ENCODE data around the gene TMX4. TPM values are rescaled to one million over a fixed set of nuclear protein-coding genes. Genes with fewer than 3 reads are reported as not detected.

TMX4 gene
- total and polyA plus RNA-seq, 7 donors = 3.0 to 93.8 (median 63.4) TPM

- Histone ChIP-seq H3K4me1 (peaks cover 0 to 32% (median 28%) of the 10 kb centered on the region in 4 donors), H3K36me3 (no peaks in the 10 kb centered on the region), H3K27me3 (no peaks in the 10 kb centered on the region), H3K4me3 (no peak overlapping the region), H3K9me3 (no peaks in the 10 kb centered on the region), H3K27ac (peak overlapping the region in 1 of 4 donors; percentile 99)
- intact Hi-C loops (cut with DNase I) = no loop called here
- no peak for DNase-seq
- 91 to 92% methylated on average over 10 of the region's 10 CpGs for WGBS, 2 donors
- TF ChIP-seq EP300 (IDR thresholded peaks at IDR 0.05) (peak in 1 of 4 donors; percentile 22), CTCF (IDR thresholded peaks at IDR 0.05) (no peak)
Observed at GRCh38 chr20:8021541-8022269, 2.1 kb upstream of the TMX4 start.

DNA sequence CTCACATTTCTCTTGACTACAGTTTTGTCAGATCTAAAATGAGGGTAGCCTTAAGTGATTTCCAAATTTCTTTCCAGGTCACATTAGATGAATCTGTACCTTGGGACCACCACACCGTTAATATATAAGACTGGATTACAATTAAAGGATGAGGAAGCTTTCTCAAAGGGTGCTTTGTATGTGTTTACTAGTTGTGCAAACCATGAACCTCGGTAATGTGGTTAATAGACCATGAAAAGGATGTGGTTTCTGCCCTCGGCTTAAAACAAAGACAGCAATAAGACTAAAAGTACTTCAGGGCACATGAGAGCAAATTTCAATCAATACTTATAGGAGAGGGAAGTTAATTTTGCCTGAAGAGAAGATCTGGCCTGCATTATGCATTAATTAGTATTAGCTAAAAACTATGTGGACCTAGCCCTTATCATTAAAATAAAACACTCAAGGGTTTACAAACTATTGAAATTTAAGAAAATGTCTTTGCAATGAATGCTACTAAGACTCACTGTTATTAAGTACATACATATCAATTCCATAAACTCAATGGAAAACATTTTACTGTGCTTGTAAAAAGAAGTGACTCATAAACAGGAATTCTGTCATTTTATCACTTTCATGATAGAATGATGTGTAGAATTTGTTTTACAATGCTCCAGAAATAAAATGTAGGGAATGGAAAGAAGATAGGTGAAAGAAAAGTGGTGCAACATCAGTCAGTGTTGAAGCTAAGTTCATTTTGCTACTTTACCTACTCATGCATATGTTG is 936 bp upstream of the TMX4 start:
- Histone ChIP-seq H3K36me3 (no peaks in the 10 kb centered on the region), H3K27me3 (no peaks in the 10 kb centered on the region), H3K4me3 (no peak overlapping the region), H3K9me3 (no peaks in the 10 kb centered on the region), H3K27ac (peak overlapping the region; percentile 95 to 100 (median 99)), H3K4me1 (peaks cover 0 to 40% (median 33%) of the 10 kb centered on the region in 4 donors)
- 20 to 33% methylated on average over 3 of the region's 3 CpGs for WGBS, 2 donors
- no peak for DNase-seq
- no peak for TF ChIP-seq CTCF (IDR thresholded peaks at IDR 0.05)
- no peak for TF ChIP-seq POLR2A (IDR thresholded peaks at IDR 0.05)
- TF ChIP-seq POLR2AphosphoS5 (IDR thresholded peaks at IDR 0.05) = no peak
- no peak for TF ChIP-seq EP300 (IDR thresholded peaks at IDR 0.05)
- intact Hi-C loops (cut with DNase I) = no loop called here

DNA sequence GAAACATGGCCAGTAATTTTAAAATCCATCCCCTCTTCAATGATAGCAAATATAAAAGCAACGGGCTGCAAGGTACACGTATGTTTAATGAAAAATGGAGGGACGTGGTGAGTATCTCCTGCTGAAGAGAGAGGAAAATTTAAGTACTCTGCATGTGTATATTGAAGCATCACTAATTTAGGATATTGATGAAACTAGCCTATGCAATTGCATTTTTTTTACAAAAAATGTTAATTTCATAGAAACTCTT is 362 bp upstream of the TMX4 start:
- 0 to 1% methylated on average over 3 of the region's 3 CpGs for WGBS, 2 donors
- intact Hi-C loops (cut with DNase I) = loop anchor here (10.0 kb wide), 1 partner anchor 85 kb away; no protein-coding TSS in a partner anchor
- Histone ChIP-seq H3K9me3 (no peaks in the 10 kb centered on the region), H3K36me3 (no peaks in the 10 kb centered on the region), H3K27me3 (no peaks in the 10 kb centered on the region), H3K4me1 (peaks cover 0 to 43% (median 34%) of the 10 kb centered on the region in 4 donors), H3K4me3 (peak overlapping the region; percentile 64 to 97 (median 80)), H3K27ac (peak overlapping the region; percentile 95 to 100 (median 99))
- DNase-seq = no peak
- TF ChIP-seq CTCF (IDR thresholded peaks at IDR 0.05) = no peak

DNA sequence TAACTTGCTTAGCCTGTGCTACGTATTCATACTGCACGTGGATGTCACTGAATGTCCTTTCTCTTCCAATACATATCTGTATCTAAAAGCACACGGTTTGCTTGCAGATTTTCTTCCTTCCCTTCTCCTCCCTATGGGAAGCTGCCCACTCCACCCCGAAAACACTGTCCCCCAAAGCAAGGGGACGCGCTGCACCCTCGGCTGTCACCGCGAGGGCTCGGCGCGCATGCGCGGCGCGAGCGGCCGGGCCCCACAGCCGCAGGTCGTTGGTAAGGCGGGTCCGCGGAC is 659 bp downstream of the TMX4 start:
- Histone ChIP-seq H3K27me3 (no peaks in the 10 kb centered on the region), H3K4me3 (peak overlapping the region; percentile 64 to 97 (median 80)), H3K36me3 (no peaks in the 10 kb centered on the region), H3K4me1 (peaks cover 0 to 47% (median 39%) of the 10 kb centered on the region in 4 donors), H3K9me3 (no peaks in the 10 kb centered on the region), H3K27ac (peak overlapping the region; percentile 95 to 100 (median 99))
- TF ChIP-seq POLR2AphosphoS5 (IDR thresholded peaks at IDR 0.05) (peak in 3 of 4 donors; percentile 37 to 81 (median 65)), EP300 (IDR thresholded peaks at IDR 0.05) (no peak), CTCF (IDR thresholded peaks at IDR 0.05) (peak in 2 of 4 experiments; percentile 36 to 42)
- DNase-seq = no peak
- intact Hi-C loops (cut with DNase I) = loop anchor here (10.0 kb wide), 1 partner anchor 84 kb away; no protein-coding TSS in a partner anchor
- WGBS, 2 donors = 0% methylated on average over 23 of the region's 23 CpGs
